GM12872 (cell line): ENCODE results near the gene GRID1.

Source experiments
- TF ChIP-seq, protein P1 (sequence below): IDR thresholded peaks from 3 replicates; pipeline ENCODE4 v1.5.1; 2011; ENCODE audit warnings: low read depth, mild to moderate bottlenecking, low read length, moderate library complexity; ENCODE audit not compliant: insufficient read depth

Gene GRID1

DNA sequence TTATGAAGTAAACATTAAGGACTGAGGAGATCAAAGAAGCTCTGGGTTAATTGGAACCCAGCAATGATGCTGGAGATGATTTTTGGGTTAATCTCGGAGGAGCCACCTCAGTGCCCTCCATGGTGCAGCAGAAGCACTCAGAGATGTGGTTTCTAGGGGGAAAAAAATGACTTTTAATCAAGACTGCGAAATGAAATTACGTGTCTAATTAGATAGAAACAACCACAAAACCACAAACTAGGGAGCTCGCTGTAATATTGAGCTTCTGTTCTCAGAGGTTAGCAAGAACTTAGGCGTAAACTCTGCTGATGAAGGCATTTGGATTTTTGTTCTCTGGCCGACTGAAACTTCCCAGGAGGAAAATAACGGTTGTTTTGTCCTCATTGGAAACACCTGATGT, 319.0 kb downstream of the GRID1 start:
- TF ChIP-seq, protein P1, sequence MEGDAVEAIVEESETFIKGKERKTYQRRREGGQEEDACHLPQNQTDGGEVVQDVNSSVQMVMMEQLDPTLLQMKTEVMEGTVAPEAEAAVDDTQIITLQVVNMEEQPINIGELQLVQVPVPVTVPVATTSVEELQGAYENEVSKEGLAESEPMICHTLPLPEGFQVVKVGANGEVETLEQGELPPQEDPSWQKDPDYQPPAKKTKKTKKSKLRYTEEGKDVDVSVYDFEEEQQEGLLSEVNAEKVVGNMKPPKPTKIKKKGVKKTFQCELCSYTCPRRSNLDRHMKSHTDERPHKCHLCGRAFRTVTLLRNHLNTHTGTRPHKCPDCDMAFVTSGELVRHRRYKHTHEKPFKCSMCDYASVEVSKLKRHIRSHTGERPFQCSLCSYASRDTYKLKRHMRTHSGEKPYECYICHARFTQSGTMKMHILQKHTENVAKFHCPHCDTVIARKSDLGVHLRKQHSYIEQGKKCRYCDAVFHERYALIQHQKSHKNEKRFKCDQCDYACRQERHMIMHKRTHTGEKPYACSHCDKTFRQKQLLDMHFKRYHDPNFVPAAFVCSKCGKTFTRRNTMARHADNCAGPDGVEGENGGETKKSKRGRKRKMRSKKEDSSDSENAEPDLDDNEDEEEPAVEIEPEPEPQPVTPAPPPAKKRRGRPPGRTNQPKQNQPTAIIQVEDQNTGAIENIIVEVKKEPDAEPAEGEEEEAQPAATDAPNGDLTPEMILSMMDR: no peak

DNA sequence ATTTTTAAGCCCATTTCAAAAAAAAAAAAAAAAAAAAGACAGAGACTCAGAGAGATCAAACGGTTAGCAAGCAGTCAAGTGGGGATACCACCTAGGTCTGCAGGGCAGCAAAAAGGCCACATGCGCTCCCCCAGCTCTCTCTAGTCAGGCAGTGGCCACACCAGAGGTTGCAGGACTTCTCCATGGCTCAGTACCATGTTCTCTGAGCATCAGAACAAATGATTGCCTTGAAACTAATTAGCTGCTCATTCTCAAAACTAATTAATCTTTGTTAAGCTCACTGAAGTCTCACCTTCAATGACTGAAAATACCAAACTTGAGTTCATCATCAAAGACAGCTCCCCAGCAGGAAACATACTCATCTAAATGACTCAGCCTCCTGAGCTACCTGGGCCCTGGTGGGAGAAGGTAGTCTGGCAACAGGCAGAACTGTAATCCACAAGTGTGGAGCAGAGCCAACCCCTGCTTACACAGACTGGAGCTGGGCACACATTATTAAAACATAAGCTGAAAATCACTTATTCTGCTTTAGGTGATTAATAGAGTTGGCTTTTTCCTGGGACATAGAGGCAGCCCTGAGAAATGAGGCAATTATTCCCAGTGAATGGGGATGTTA, 319.6 kb downstream of the GRID1 start:
- TF ChIP-seq, protein P1: no peak

DNA sequence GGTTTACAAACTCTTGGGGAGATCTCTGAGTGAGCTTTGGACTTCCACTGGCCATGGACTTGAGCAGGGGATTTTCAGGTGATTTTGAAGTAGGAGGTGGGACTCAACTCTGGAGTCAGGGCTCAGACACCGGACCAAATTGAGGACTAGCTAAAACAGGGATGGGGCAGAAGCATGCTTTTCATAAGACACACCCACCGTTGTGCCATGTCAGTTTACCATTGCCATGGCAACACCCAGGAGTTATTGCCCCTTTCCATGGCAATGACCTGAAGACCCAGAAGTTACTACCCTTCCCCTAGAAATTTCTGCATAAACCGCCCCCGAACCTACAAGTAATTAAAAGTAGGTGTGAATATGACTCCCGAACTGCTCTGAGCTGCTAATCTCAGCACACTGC, 320.7 kb downstream of the GRID1 start:
- TF ChIP-seq, protein P1: no peak

DNA sequence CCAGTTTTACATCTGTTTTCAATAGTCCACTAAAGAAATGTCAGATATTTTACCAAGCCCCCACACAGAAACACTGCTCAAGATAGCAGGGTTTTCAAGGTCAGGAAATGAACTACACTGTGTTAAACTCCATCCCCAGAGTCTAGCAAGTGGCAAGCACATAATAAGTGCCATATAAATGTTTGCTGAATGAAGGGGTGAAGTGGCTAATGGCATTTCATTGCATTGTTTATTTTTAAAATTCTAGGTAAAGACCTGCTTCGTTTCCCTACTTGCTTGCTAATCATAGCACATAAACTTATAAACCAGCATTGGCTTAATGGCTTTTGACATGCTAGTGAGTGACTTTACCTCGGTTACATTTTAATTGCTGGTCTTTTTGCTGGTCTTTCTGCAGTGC, 322.6 kb downstream of the GRID1 start:
- TF ChIP-seq, protein P1: no peak

DNA sequence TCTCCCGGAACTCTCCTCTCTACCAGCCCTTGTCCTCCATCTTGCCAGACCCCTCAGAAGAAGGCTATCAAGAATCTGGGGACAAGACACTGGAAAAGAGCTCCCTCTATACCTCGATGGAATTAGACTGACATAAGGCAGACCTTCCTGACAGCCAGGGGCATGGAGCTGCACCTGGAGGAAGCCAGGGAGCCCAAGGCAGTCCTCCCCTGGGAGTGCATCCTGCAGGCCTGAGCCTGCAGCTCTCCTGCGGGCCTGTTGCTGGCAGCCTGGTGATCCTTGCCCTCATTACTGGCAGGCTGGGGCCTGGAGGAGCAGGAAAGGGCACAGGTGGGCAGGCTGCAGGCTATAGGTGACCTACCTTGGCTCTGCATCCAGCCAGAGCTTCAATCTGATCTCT, 323.4 kb downstream of the GRID1 start:
- TF ChIP-seq, protein P1: no peak

DNA sequence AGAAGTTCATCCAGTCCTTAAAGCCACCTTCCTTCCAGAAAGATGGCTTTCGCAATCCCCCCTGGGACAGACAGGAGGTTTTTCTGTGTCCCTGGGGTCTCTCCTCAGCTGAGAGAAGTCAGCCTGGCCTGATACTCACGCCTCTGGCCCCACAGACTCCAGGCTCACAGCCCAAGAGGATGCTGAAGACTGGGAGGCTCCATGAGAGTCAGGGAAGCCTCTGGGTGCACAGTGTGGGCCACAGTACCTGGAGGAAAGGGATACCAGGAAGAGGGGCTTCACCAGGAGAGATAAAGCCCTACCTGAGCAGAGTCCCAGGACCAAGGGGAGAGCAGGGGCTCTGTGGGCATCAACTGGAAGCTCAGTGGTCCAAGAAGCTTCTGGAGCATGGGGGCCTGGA, 324.4 kb downstream of the GRID1 start:
- TF ChIP-seq, protein P1: no peak

DNA sequence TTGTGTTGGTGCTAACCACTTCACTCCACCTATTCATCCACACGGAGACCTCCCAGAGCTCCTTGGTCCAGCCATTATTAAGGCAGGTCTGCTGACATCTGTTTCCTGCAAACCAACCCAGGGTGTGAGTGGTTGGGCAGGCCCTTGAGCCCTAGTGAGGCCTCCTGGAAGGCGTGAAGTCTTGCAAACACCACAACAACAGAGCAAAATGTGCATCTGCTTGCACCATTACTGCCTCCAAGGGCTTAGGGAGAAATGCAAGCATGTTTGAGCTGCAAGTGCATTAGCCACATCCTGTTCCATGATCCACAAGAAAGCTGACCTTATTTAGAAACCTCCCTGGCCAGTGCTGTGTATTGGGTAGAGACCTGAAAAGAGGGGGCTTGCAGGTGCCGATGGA, 325.5 kb downstream of the GRID1 start:
- TF ChIP-seq, protein P1: no peak
